HG03108 (cell line): ENCODE results near the gene ATP6V0C.
A peak's percentile ranks its signal among the peaks of the same experiment; 100 is the strongest.
"Not testable (repeated sequence)": the region's sequence is repeated elsewhere in the genome, so short reads cannot be mapped to it uniquely, and the experiment has no call there.

ENCODE experiments used
- ATAC-seq: cut with Tn5 transposase; IDR thresholded peaks from one replicate; pipeline ENCODE4 v1.9.1; 2021; ENCODE audit warnings: moderate library complexity; ENCODE audit not compliant: unreplicated experiment

The ATP6V0C gene

DNA sequence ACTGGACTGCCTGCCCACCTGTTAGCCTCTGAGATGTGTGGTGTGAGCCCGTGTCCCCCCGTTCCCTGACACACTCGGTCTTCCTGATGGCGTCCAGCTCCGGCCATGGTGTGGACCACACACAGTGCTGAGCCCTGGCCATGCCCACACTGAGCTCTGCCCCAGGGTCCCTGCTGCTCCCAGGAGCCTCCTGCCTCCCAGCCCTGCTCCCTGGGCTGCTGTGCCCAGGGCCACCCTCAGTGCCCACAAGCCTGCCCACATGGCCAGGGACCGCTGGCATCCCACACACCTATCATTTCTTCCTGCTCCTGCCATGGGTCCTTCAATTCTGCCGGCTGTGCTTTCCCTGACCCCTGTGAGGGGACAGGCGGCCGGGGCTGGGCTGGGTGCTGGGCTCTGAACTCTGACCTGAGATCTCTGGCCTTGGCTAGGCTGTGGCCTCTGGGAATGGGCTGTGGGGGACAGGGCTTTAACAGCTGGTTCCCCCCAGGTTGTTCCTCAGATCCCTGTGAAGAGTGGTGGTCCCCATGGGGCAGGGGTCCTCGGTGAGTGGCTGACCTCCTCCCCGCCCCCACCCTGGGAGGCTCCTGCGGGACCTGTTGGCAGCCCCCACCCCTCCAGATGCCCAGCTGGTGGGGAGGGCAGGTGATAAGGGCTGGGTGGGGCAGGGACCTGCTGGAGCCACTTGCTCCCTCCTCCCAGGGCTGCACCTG, 13.5 kb downstream of the ATP6V0C start:
- no peak for ATAC-seq

DNA sequence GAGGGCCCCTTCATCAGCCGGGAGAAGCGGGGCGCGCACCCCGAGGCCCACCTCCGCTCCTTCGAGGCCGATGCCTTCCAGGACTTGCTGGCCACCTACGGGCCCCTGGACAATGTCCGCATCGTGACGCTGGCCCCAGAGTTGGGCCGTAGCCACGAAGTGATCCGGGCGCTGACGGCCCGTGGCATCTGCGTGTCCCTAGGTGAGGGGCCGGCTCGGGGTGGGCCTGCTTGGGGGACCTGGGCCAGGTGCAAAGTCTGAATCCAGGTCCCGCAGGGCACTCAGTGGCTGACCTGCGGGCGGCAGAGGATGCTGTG, 14.0 kb downstream of the ATP6V0C start:
- no peak for ATAC-seq

DNA sequence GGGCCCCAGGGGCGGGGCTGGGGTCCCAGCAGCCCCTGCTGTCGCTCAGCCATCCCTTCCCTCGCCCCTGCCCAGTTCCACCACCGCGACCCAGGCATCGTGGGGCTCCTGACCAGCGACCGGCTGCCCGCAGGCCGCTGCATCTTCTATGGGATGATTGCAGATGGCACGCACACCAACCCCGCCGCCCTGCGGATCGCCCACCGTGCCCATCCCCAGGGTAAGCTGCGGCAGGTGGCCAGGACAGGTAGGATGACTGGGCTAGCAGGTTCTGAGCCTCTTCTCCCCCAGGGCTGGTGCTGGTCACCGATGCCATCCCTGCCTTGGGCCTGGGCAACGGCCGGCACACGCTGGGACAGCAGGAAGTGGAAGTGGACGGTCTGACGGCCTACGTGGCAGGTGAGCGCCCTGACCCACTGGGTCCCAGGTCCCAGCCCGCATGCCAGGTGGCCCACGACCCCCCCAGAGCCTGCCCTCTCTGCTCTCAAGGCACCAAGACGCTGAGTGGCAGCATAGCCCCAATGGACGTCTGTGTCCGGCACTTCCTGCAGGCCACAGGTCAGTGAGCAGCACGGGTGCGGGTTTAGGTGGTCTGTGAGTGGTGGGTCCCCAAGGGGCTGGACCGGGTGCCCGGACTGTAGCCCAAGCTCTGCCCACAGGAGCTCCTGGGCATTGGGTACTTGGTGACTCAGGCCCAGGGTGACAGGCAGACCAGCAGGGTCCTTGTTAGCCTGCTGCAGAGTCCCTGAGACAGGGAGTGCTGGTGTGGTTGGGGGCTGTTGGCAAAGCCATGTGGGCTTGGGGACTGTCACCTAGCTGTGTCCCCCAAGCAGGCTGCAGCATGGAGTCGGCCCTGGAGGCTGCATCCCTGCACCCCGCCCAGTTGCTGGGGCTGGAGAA, 14.7 kb downstream of the ATP6V0C start:
- ATAC-seq: no peak

- ATAC-seq: no peak
Measured at GRCh38 chr16:2529061-2529931, 15.5 kb downstream of the ATP6V0C start.

DNA sequence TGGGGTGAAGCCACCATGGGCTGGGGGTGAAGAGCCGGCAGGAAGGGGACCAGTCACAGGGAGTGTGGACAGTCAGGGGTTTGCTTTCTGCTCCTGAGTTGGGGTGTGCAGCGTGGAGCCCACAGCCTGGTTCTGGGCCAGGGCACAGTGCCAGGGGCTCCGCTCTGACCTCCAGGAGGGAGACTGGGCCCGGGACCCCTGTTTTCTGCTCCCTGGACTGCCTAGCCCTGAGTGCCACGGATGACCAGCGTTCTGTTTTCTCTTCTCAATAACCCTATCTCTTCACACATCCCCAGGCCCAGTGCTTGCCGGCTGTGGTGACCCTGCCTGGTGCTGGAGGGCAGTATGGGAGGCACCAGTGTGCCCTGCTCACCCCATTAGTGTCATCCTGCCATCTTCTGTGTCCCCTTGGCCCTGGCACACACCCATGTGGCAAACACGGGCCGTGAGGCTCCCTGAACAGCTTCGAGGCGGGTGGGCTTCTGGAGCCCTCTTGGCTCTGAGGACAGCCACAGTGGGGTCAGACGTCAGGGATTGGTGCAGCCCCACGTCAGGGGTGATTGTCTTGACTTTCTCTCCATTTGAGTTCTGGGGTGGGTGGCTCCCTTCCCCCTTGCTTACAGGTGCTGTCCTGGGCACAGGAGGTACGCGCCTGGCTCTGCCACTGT, 16.3 kb downstream of the ATP6V0C start:
- no peak for ATAC-seq

DNA sequence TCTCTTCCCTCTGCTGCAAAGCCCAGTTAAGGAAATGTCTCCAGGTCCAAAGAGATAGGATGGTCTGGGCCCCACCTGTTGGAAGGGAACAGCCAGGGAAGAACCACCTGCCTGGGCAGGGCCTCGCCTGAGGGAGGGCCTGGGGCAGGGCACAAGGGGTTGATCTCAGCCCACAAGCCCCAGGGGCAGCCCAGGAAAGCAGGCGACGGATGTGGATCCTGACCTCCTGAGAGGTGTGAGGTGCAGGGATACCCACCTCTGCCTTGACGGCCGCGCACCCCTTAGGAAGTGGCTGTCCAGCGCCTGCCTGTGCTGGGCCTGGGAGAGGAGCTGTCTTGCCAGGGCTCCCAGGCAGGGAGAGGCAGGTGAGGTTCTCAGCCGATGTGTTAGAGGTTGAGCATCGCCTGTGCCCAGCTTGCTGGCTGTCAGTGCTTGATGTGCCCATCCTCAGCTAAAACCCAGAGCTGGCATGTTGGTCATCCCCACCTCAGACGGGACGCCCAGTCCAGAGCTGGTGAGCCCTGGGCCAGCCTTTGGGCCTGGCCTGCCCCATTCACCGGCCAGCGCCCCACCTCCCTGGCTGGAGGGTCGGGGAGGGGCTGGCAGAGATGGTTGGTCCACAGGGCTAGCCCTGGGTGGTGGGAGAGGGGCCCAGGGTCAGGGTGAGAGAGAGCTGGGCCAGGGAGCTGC, 17.0 kb downstream of the ATP6V0C start:
- ATAC-seq: no peak

- ATAC-seq: no peak
Measured at GRCh38 chr16:2531371-2531695, 17.6 kb downstream of the ATP6V0C start, which contains the start of gene CEMP1. Gene CEMP1, minus strand, starts transcription at chr16:2531408. Its CDS starts 335 bp downstream, at chr16:2531073.

GRCh38 chr16:2531696-2532493, 18.1 kb downstream of the ATP6V0C start:
- peak; percentile 80 for ATAC-seq

- no peak for ATAC-seq
Measured at GRCh38 chr16:2532494-2533141, 18.9 kb downstream of the ATP6V0C start.

GRCh38 chr16:2533142-2533755, 19.5 kb downstream of the ATP6V0C start:
- ATAC-seq: not testable (repeated sequence)

DNA sequence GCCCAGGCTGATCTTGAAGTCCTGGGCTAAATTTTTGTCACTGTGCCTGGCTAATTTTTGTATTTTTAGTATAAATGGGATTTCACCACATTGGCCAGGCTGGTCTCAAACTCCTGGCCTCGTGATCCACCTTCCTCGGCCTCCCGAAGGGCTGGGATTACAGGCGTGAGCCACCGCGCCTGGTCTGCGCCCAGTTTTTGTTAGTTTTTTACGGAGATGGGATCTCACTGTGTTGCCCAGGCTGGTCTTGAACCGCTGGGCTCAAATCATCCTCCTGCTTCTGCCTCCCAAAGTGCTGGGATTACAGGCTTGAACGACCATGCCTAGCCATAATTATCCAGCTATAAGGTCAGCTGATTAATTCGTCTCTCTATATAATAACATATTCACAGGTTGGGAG, 20.2 kb downstream of the ATP6V0C start:
- no peak for ATAC-seq

DNA sequence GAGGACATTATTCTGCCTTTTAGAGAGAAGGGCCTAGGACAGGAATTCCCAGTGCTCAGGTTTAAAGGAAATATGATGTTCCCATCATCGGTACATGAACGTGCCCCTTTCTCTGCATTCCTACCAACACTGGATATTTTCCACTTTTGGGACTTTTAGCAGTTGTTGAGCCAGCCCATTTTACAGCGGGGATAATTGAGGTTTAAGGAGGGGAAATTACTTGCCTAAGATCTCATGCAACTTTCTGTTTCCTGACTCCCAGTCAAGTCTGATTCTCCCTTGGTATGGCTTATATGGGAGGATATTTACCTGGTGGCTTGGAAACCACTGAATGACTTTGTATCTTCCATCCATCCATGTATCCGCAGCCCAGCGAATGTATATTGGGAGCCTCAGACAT, 20.6 kb downstream of the ATP6V0C start:
- ATAC-seq: not testable (repeated sequence)

DNA sequence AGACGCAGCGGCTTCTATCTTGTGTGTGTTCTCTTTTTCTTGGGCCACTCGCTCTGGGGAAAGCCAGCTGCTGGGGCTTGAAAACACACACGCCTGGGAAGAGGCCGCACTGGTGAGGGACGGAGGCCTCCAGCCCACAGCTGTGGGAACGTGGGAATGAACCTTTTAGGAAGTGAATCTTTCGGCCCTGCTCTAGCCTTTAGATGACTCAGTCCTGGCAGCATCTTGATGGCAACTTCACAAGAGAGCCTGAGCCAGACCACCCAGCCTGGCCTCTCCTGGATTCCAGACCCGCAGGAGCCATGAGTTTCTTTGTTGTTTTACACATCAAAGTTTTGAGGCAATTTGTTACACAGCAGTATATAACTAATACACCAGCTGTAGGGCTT, 21.9 kb downstream of the ATP6V0C start:
- ATAC-seq: no peak

DNA sequence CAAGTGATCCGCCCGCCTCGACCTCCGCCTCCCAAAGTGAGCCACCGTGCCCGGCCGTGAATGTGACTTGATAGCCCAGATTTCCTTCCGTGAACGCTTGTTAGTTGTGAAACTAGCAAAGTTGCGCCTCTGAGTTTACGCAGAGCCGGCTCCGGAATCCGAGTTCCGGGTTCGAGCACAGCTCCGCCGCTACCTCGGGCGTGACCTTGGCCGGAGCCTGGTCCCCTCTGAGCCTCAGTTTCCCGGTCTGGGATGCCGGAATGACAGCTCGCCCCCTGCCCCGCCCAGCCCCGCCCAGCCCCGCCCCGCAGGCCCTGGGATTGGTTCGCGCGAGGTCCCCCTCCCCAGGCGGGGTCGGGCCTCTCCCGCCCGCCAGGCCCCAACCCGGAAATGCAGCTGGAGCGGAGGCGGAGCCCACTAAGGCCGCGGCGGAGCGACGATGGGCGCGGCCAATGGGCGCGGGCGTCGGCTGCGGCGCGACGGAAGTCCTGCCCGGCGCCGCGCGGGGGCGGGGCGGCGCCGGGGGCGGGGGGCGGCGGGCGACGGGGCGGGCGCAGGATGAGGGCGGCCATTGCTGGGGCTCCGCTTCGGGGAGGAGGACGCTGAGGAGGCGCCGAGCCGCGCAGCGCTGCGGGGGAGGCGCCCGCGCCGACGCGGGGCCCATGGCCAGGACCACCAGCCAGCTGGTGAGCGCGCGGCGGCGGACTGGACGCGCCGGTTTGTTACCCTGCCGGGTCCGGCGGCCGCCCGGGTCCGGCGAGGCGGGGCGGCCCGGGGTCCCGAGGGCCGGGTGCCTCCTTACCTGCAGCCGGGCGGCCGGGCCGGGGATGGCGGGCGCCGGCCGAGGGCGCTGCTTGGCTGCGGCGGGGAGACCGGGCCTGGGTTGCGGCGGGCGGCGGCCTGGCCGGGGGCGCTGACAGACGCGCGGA, 24.0 kb downstream of the ATP6V0C start, which contains the start of gene PDPK1:
Gene PDPK1 (plus strand): TSS at position 571 of the 929 bp plus-strand sequence. CDS start 92 bp downstream, at position 663.
- peak; percentile 85 for ATAC-seq

GRCh38 chr16:2539192-2539844, 25.6 kb downstream of the ATP6V0C start:
- ATAC-seq: not testable (repeated sequence)

DNA sequence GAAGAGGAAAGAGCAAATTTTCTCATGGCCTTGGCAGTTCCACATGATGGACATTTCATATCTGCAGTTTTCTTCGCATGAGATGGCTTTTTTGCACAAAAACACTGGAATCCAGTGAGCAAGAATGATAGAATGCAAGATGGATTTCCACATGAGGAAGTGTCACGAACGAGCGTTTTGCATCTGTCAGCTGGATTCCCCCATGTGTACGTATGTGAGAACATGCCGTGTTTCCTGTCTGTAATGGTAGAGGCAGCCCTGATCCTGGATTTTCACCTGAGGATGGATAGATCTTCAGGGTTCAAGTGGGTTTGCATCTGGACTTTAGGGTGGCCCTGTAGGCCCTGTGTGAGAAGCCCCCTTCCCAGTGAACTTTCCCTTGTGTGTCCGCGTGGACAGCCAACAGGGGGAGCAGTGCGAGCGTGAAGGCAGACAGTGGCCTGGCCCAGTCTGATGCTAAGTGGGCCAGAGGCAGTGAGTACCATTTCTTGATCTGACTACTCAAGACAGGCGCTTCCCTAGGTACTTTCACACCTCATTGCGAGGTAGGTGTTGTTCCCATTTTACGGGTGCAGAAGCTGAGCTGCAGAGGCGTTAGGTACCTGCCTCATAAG, 26.2 kb downstream of the ATP6V0C start:
- ATAC-seq: not testable (repeated sequence)
